Muscle of leg (tissue), 11 donors: ENCODE measurements around the gene ZNF467. TPM values are rescaled to one million over a fixed set of nuclear protein-coding genes. Genes with fewer than 3 reads are reported as not detected.

ENCODE experiments used
- DNase-seq: peaks from one replicate; pipeline ENCODE4 v3.0.0; 2013
- H3K27ac ChIP-seq: one replicate; pipeline ENCODE4 v1.5.1; 2013; ENCODE audit warnings: mild to moderate bottlenecking, low read length, control low read depth
- H3K27me3 ChIP-seq: one replicate; pipeline ENCODE4 v1.6.1; 2013; ENCODE audit warnings: low read length; ENCODE audit not compliant: control insufficient read depth, insufficient read depth
- H3K36me3 ChIP-seq: one replicate; pipeline ENCODE4 v1.6.1; 2013; ENCODE audit warnings: low read length; ENCODE audit not compliant: control insufficient read depth, insufficient read depth
- H3K4me1 ChIP-seq: one replicate; pipeline ENCODE4 v1.6.1; 2013; ENCODE audit warnings: low read length; ENCODE audit not compliant: control insufficient read depth, insufficient read depth
- H3K4me3 ChIP-seq: one replicate; pipeline ENCODE4 v1.5.1; 2013; ENCODE audit warnings: low read length, control low read depth
- H3K9me3 ChIP-seq: replicated peaks from 2 replicates; pipeline ENCODE4 v1.6.1; 2013; ENCODE audit warnings: low read depth, low read length; ENCODE audit not compliant: control insufficient read depth
- WGBS: methylation state at CpG from one replicate; pipeline ENCODE4 v1.1.5; 2013; ENCODE audit warnings: missing lambda C conversion rate; ENCODE audit not compliant: insufficient coverage; 5-methylcytosine and 5-hydroxymethylcytosine counted together
- polyA plus RNA-seq, 8 donors: library from polyadenylated mRNA; unstranded; fragments of 120-200 nt; gene quantifications; one replicate each; pipeline versions ENCODE4 v1.2.1 to v1.2.3, GENCODE V29; 2013; ENCODE audit warnings: inconsistent platforms in 1 of 8, low replicate concordance in 1 of 8; ENCODE audit not compliant: insufficient read length in 8 of 8, insufficient read depth in 1 of 8
- total RNA-seq: library from RNA; stranded (reverse); fragments of 120-200 nt; gene quantifications from one replicate; pipeline ENCODE4 v1.2.4, GENCODE V29; 2013

Gene ZNF467
- total and polyA plus RNA-seq, 9 donors = 3.0 to 14.3 (median 6.9) TPM

DNA sequence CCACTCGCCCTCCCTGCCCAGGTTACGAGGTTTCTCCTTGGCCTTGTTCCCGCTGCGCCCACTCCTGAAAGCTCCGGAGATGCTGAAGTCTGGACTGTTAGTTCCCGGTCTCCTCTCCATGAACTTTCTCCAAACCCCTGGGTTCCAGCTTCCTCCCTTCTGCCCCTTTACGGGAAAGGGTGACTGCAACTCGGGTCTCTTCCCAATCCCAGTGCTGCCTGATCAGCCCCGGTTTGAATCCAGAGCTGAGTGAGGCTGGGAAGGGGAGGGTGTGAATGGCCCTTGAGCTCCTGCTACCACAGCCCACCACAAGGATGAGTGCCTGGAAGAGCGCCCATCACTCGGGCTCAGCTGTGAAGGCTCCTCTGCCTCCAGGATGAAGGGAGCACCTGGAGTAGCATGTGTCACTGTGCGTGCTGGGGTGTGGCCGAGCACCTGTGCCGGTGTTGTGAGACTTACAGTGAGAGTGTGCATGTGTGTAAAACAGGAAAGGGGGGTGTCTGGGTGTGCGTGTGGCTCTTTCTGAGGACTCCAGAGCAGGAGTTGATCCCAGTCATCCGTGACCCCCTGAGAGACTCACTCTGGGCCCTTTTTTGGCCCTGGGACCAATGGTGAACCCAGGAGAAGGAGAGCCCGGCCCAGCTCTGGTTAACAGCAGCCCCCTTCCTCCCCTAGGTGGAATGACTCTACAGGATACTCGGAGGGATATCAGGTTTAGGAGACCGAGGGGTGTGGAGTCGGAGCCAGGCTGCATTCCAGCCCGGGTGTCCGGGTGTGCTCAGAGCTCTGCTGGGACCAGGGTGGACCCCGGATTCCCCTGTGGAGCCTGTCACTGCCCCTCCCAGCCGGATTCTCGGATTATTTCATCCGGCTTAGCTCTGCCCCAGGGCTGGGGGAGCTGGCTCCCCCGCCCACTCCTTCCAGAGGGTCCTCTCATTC lies 1.1 kb upstream of the ZNF467 start:
- Histone ChIP-seq H3K9me3 (no peaks in the 10 kb centered on the region), H3K36me3 (no peaks in the 10 kb centered on the region), H3K4me1 (peaks cover 47% of the 10 kb centered on the region), H3K27me3 (peaks cover 16% of the 10 kb centered on the region), H3K4me3 (no peak overlapping the region), H3K27ac (peak overlapping the region; percentile 67)
- peak; percentile 50 for DNase-seq
- 25% methylated on average over 19 of the region's 27 CpGs for WGBS

DNA sequence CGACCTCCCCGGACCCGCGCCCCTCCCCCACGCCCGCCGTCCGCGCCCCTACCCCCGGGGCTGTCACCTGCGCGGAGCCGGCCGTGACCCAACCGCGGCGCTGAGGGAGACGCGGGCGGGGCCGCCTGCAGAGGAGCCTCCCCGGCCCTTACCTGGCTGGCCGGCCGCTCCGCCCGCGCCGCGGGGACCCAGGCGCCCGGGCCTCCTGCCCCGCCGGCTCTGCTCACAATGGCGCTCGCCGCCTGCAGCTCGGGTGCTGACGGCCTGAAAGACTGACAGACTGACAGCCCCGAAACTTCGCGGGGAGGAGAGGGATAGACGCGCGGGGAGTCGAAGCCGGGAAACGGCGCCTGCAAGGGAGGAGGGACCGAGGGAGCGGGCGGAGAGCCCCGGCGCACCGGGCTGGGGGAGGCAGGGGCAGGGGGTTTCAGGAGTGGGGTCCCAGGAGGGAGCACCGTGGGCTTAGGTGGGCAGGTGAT lies 393 bp downstream of the ZNF467 start:
- peak; percentile 43 for DNase-seq
- H3K4me1 ChIP-seq = peaks cover 47% of the 10 kb centered on the region
- H3K27me3 ChIP-seq = peaks cover 22% of the 10 kb centered on the region
- H3K36me3 ChIP-seq = no peaks in the 10 kb centered on the region
- H3K27ac ChIP-seq = no peak overlapping the region
- no peaks in the 10 kb centered on the region for H3K9me3 ChIP-seq
- under 1% methylated on average over 53 of the region's 55 CpGs for WGBS
- H3K4me3 ChIP-seq = peak overlapping the region; percentile 54

DNA sequence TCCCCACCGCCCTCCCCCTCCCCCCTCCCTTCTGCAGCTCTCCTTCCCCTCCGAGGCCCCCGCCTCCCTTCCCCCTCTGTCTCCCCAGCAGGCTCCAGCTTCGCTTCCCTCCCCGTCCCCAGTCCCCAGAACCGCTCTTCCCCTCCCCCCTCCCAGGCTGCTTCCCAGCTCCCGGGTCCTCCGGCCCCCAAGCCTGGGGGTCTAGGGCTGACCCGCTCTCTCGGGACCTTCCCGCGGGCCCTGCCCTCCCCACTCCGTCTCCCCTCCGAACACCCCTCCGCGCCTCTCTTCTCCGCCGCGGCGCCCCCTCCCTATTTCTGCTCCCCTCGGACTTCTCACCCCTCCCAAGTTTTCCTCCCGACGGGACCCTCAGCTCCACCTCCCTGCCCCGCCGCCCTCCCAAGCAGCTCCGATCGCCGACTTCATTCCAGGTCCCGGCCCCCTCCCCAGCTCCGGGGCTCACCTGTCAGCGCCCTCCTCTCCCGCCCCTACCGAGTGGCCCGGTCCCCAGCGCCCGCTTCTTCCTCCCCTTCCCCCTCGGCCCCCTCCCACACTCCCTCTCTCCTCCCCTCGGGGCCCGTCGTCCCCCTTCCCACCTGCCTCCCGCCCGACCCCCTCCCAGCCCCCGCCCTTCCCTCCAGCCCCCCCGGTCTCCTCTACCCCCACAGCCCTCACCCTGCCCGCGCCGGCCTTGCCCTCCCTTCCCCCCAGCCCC lies 990 bp downstream of the ZNF467 start:
- H3K27ac ChIP-seq = peak overlapping the region; percentile 65
- peak; percentile 36 for DNase-seq
- peak overlapping the region; percentile 63 for H3K4me3 ChIP-seq
- H3K27me3 ChIP-seq = peaks cover 23% of the 10 kb centered on the region
- H3K4me1 ChIP-seq = peaks cover 47% of the 10 kb centered on the region
- H3K9me3 ChIP-seq = no peaks in the 10 kb centered on the region
- H3K36me3 ChIP-seq = peaks cover under 1% of the 10 kb centered on the region
- 0% methylated on average over 26 of the region's 47 CpGs for WGBS

DNA sequence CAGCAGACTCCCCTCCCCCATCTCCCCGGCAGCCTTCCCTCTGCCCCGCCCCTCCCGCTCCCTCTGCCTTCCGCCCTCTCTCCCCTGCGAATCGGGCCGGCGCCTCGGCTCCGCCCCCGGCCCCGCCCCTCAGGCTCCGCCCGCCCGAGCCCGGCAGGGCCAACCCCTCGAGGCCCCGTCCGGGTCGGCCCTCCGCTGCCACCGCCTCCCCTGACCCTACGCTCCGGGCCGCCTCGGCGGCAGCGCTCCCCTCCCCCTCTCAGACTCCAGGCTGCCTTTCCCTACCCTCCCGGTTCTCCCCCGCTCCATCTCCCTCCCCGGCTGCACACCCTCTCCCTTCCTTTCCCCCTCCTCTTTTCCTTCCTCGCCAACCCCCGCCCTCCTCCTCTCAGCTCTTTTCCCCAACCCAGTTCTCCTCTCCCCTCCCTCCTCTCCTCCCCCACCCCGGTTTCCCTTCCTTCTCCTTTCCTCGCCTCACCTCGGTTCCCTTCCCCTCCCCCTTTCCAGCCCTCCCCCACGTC lies 1.6 kb downstream of the ZNF467 start:
- H3K9me3 ChIP-seq = no peaks in the 10 kb centered on the region
- peak overlapping the region; percentile 63 for H3K4me3 ChIP-seq
- H3K4me1 ChIP-seq = peaks cover 44% of the 10 kb centered on the region
- H3K27me3 ChIP-seq = peaks cover 28% of the 10 kb centered on the region
- H3K36me3 ChIP-seq = peaks cover 2% of the 10 kb centered on the region
- H3K27ac ChIP-seq = peak overlapping the region; percentile 72
- DNase-seq = peak; percentile 96
- WGBS = 0% methylated on average over 21 of the region's 37 CpGs

DNA sequence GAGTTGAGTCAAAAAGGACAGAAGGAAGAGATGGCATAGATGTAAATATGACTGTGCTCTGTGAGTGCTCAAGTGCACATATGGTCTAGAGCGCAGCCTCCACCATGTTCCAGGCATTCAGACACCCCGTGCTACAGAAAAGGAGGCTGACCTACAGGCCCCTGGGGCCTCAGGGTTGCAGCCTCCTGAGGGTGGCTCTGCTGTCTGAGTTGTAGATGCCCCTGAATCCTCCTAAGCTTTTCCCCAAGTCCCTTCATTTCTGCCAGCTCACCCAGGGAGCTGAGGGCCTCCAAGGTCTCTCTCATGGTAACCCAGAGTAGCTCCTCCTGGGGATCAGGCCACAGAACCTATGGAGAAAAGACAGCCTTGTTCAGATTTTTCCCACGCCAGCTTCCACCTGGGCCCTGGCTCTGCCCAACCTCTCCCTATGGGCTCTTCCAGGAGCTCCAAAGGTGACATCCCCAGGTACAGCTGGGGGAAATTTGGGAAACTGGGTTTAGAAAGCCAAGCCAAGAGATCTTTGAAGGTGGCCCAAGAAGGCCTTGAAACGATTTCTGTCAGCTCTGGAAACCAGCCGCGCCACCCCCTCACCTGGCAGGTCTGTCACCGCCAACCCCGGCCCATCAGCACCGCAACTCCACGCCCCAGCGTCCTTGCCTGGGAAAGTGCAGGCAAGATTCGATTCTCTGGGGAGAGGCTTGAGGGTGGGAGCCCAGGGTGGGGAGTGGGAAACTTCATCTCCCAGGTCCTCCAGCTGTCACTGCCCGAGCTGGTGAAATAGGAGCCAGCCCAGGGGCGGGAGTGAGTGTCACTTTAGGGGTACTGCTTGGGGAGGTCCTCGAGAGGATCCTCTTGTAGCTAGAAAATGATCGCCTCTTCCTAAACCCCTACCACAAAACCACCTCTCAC lies 2.4 kb downstream of the ZNF467 start:
- peaks cover 36% of the 10 kb centered on the region for H3K27me3 ChIP-seq
- peaks cover 39% of the 10 kb centered on the region for H3K4me1 ChIP-seq
- DNase-seq = peak; percentile 68
- no peaks in the 10 kb centered on the region for H3K9me3 ChIP-seq
- peak overlapping the region; percentile 29 for H3K4me3 ChIP-seq
- 44% methylated on average over 6 of the region's 16 CpGs for WGBS
- peaks cover 2% of the 10 kb centered on the region for H3K36me3 ChIP-seq
- peak overlapping the region; percentile 5 for H3K27ac ChIP-seq

GRCh38 chr7:149769915-149770314 lies 3.5 kb downstream of the ZNF467 start:
- DNase-seq = no peak
- H3K4me1 ChIP-seq = peaks cover 35% of the 10 kb centered on the region
- H3K27ac ChIP-seq = no peak overlapping the region
- peaks cover 2% of the 10 kb centered on the region for H3K36me3 ChIP-seq
- H3K4me3 ChIP-seq = no peak overlapping the region
- H3K27me3 ChIP-seq = peaks cover 45% of the 10 kb centered on the region
- no peaks in the 10 kb centered on the region for H3K9me3 ChIP-seq
- 93% methylated on average over 1 of the region's 2 CpGs for WGBS

DNA sequence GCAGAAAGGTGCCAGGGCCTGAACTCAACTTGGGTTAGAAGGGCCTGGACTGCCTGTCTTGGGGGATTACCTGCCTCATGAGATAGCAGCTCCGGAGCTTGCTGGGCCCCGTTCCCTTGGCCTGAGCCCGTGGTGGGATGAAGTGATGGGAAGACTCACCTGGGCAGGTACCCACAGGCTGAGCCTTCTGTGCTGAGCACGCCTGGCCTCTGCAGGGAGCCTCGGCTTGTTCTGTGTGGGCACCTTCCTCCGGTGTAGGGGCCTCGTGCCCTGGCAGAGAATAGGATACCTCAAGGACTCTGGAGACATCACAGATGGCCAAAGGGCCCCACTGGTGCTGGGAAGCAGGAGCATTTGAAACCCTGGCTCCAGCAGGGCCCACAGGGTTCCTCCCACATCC lies 4.5 kb downstream of the ZNF467 start:
- peaks cover 2% of the 10 kb centered on the region for H3K36me3 ChIP-seq

DNA sequence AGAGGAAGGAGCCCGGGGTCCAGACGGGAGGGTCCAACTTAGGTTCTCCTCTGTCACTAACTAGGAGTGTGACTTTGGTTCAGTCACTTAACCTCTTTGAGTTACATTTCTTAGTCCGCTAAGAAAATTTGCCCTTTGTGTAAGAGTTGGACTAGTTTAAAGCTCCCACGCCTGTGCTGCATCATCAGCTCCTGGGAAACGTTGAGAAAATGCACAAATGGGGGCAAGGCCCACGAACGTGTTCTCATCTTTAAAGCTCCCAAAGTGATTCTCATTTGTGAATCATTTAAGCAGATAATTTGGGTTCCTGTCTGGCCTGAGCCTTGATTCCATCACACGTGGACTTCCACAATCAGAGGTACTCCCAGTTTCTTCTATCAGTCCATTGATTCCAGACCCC lies 6.3 kb downstream of the ZNF467 start:
- H3K27me3 ChIP-seq = peaks cover 66% of the 10 kb centered on the region
- no peak overlapping the region for H3K27ac ChIP-seq
- no peaks in the 10 kb centered on the region for H3K9me3 ChIP-seq
- H3K4me3 ChIP-seq = no peak overlapping the region
- DNase-seq = no peak
- peaks cover 19% of the 10 kb centered on the region for H3K4me1 ChIP-seq
- WGBS = 82% methylated on average over 5 of the region's 8 CpGs
- H3K36me3 ChIP-seq = peaks cover 2% of the 10 kb centered on the region

More for the DNA sequence above, 4.5 kb downstream of the ZNF467 start:
- no peak for DNase-seq
- Histone ChIP-seq H3K4me3 (no peak overlapping the region), H3K27ac (no peak overlapping the region), H3K4me1 (peaks cover 29% of the 10 kb centered on the region), H3K9me3 (no peaks in the 10 kb centered on the region), H3K27me3 (peaks cover 55% of the 10 kb centered on the region)
- WGBS = 90% methylated on average over 7 of the region's 7 CpGs

- H3K4me3 ChIP-seq = no peak overlapping the region
These were observed 7.2 kb downstream of the ZNF467 start for GRCh38 chr7:149766135-149766675.

More at GRCh38 chr7:149766135-149766675, 7.2 kb downstream of the ZNF467 start:
- Histone ChIP-seq H3K36me3 (peaks cover 2% of the 10 kb centered on the region), H3K27ac (no peak overlapping the region), H3K9me3 (no peaks in the 10 kb centered on the region), H3K27me3 (peaks cover 70% of the 10 kb centered on the region), H3K4me1 (peaks cover 17% of the 10 kb centered on the region)
- DNase-seq = no peak
- 56% methylated on average over 18 of the region's 18 CpGs for WGBS
